Left renal cortex interstitium (tissue), 4 donors: Measurements from ENCODE around the gene TTC7B. TPM values are rescaled to one million over a fixed set of nuclear protein-coding genes. Genes with fewer than 3 reads are reported as not detected.
A peak's percentile ranks its signal among the peaks of the same experiment; 100 is the strongest.

Experiments used
- DNase-seq, 4 donors: peaks; one replicate each; pipeline ENCODE4 v3.0.0-alpha.2; 2013; ENCODE audit warnings: low read depth in 4 of 4, low spot score in 2 of 4, missing footprints in 1 of 4
- polyA plus RNA-seq, 4 donors: library from polyadenylated mRNA; unstranded; fragments of 120-200 nt; gene quantifications; one replicate each; pipeline ENCODE4 v1.2.1, GENCODE V29; 2013; ENCODE audit not compliant: insufficient read length in 4 of 4

Gene TTC7B
- polyA plus RNA-seq, 4 donors = 42.1 to 52.1 (median 45.3) TPM

DNA sequence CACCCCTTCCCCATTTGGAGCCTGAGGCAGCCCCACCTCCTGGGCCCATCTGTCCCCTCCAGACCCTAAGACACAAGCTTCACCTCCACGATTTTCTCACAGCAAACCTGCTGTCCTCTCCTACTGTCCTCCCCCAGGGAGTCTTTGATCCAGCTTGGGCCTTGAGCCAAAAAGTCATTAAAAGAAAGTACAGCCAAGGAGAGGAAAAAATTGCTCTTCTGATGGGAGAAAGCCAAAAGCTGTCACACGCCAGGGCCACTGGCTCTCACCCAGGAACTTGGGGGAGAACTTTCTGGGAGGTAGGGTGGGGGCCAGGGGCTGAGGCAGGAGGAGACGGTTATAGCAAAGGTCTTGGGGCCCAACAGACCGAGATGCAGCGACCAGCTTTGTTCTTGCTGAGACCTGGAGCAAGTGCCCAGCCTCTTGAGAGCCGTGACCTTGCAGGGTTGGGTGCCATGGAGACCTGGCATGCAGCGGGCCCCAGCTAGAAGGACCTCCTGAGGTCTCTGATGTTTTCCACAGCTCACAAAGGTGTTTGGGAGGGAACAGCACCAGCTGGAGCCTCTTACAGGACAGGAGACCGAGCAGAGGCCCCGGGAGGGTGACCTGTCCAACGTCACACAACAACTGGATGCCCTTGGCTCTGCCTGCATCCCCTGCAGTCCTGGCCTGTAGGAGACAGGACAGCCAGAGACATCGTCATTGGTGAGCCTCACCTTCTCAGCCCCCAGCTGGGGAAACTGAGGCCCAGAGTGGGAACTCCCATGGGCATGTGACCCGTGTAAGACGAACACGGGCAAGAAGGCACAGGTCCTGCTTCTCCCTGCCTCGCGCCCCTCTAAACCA, 294.9 kb downstream of the TTC7B start:
- no peak for DNase-seq

DNA sequence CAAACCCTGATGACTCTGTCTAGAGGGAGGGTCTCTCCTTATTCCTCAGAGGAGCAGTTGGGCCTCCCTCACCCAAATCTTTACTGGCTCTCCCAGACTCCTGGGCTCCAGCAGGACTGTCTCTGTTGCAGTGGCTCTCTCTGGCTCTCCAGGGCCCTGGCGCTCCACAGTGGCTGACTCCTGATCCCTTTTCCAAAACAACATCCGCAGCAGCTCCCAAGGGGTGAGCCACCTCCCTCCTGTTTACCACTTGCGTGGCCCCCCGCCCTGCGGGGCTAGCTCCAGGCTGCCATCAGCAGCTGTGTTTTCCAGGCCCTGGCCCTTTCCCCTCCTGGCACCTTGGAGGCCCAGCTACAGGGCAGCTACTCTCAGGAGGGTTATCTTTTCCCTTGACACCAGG, 295.9 kb downstream of the TTC7B start:
- DNase-seq = no peak

DNA sequence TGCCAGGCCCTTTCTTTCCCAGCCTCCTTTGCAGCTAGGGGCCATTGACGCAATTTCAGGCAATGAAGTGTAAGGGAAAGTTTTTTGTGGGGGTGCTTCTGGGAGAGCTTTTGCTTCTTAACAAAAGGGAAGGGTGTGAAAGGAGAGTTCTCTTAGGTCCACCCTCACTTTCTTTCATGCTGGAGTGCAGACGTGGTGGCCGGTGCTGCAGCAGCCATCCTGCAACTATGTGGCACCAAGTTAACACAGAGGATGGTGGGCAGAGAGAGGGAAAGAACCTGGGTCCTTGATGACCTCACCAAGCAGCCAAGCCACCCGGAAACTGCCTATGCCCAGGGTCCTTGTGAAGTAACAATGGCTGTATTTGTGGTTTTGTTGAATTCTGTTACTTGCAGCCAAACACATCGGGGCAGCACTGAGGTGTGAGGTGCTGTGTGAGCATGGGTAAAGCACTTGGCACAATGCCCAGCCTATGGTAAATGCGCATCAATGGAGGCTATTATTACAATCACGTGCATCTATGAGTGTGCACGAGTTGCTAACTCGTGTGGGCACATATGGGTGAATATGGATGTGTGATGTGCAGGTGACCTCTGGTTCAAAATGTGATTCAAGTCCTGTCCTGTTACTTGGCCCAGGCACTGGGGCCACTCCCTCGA, 296.8 kb downstream of the TTC7B start:
- DNase-seq = no peak

DNA sequence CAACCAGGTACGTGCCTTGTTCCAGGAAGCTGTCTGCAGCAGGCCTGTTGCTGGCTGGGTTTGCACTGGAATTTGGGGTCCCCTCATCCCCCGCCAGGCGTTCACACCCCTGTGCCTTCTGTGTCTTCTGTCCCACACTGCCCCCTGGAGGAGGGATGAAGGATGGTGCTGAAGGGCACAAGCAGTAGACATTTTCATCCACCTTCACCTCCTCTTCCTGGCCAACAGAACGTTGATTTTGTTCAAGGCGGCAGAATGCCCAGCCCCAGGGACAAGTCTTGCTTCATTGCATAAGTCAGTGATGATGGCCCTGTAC, 297.3 kb downstream of the TTC7B start:
- no peak for DNase-seq

DNA sequence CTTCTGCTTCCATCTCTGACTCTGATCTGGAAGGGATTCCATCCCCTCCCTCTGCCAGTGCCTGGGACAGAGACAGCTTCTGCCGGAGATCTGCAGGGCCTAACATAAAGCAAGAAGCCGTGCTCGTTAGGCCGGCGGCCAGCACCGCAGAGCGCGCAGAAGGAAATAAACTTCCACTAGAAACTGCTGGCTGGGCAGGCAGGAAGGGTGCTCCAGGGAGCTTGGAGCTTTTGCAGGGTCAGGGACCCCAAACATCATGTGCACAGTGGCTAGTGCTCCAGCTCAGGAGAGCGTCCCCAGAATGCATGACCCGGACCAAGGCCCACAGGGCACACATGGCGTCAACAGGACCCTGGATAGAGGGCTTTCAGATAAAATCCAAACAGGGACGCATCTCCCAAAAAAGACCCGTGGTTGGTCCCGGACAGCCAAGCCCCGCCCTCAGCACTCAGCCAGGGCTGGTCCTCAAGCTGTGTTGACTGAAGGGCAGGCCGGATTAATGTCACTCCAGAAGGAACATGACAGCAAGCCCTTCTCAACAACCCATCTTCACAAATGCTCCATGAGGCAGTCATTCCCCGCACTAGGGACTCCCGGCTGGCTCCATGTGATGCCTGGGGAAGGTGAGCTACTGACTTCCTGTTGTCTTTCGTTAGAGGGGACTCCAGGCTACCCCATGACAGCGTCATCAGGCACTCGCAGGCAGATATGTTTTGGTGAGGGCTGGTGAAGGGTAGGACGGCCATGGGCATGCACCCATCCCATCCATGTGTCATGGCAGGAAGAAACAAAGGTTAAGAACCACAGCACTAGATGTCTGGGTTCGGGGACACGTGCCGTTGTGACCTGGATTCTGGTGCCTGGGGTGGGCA, 297.9 kb downstream of the TTC7B start:
- DNase-seq = no peak

DNA sequence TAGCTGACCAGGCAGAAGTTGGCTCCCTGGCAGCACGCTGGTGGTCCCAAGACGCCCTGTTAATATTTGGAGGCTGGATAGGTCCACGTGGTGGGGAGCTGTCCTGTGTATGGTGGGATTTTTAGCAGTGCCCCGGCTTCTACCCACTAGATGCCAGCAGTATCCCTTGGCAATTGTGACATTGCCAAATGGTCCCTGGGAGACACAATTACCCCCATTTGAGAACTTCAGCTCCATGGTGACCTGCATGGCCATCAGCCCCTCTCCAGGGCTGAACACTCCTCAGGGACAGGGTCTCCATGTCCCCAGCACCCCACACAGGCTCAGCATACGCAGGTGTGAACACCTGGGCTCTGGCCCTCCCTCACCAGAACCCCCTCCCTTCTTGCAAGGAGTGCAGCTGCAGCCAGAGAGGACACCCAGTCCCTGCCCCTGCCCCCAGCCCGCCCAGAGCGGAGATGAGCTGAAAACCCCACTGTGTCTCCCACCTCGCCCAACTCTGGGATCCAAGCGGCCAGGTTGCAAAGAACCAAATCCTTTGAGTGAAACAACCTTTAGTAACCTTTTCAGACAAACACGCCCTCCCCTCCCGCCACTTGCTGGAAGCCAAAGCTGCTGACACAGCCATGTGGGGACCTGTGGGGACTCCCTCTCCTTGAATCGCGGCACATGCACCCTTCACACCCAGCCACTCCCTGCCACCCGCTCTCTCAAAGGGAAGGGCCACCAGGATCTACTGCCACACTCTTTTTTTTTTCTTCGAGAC, 299.0 kb downstream of the TTC7B start:
- DNase-seq = no peak

DNA sequence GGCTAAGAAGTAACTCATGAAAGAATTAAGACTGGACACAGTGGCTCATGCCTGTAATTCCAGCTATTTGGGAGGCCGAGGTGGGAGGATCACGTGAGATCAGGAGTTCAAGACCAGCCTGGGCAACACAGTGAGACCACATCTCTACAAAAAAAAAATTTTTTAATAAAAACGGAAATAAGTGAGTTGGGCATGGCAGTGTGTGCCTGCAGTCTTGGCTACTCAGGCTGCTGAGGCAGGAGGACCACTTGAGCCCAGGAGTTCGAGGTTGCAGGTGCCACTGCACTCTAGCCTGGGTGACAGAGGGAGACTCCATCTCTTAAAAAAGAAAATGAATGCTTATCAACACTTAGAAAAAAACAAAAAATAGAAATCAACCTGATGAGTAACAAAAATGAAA, 301.7 kb downstream of the TTC7B start:
- DNase-seq = no peak

DNA sequence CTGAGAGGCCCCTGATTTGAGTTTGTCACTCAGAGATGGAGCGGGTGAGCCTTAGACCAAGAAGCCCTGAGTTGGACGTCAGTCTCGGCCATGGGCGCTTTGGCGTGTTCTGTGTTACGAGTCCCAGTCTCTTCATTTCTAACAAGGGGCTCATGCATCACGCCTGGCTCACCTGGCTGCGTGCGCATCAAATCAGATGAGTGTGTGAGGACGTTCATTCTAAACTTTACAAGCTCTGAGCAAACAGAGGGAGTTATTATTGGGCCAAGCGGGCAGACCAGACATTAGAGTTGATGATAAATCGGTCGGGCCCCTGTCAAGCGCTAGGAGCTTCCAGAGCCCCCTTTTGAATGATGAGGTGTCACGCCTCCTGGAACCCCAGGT, 302.2 kb downstream of the TTC7B start:
- no peak for DNase-seq

DNA sequence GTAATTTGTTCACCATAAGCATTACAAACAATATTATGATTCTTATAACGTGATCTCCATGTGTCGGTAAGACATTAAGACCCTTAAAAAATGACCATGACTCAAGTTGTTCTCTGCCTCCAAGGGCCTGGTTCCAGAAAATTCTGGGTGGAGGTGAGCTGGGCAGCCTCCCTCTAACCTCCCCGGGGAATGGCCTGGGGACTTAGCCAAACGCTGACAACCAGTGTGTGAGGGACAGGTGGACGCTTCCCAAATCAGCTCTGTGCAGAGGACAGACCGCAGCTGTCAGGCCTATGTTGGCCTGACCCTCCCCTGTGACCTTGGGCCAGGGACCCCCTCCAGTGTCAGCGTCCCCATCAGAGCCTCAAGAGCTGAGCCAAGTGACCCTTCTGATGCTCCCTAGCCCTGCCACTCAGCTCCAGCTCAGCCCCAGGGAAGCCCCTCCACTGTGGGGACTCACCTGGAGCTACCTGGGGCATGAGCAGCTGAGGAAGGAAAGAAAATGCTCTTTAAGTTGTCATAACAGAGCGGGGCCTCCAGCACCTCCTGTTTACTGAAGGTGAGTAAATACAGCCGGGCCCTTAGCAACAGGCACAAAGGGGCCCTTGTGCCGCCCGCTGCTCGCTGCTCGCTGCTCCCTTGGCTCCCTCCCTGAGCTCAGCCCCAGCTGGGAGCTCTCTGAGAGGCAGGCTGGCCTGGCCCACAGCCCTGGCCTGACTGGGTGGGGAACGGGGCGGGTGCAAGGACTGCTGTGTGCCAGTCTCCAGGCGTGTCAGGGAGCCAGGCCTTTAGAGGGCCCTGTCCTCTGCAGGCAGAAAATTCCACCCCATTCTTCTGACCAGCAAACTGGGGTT, 302.8 kb downstream of the TTC7B start:
- no peak for DNase-seq

DNA sequence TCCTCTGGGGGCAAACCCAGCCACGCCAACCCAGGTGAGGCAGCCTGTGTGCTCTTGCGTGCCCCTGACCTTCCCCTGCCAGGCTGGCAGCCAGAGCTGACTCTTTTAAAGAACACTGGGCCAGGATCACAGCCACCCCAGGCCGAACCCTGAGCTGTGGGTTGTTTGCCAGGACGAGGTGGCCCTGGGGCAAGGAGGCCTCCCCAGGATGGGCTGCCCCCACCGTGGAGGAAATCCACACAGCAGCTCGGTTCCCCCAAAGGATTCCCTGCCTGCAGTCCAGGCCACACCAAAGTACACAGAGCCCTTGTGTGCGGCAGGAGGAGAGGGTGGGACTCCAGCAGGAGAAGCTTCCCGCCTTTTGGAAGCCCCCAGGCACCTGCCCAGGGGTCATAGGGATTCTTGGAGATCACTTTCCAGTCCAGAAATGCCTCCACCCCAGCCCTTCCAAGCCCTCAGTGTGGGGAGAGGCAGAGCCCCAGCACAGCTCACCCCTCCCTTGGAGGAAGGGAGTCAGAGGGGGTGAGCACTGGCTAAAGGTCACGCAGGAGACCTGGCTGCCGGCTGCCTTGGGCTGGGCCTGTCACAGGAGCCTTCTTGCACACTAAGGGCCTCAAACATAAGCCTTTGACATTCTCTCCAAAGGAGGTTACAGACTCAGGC, 303.8 kb downstream of the TTC7B start:
- DNase-seq = no peak

DNA sequence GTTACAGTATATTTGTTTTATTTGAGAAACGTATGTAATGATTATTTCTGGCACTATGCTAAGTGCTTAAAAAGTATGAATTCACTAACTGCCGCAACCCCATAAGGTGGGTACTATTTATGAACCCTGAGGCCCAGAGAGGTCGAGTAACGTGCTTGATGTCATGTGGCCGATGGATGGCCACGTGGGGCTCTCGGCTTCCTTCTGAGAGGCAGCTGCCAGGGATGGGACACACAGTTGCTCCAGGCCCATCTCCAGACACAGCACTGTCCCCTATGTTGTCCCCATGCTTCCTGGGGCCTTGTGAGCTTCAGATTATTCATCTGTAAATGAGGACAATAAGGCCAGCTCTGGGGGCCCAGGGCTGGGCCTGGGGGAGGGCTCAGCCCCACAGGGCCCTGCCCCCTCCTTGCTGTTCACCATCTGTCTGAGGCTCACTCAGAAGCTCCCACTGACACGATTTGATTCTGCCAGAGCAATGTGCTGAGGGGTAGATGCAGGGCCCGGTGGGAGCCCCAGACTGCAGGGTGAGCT, 304.4 kb downstream of the TTC7B start:
- no peak for DNase-seq

DNA sequence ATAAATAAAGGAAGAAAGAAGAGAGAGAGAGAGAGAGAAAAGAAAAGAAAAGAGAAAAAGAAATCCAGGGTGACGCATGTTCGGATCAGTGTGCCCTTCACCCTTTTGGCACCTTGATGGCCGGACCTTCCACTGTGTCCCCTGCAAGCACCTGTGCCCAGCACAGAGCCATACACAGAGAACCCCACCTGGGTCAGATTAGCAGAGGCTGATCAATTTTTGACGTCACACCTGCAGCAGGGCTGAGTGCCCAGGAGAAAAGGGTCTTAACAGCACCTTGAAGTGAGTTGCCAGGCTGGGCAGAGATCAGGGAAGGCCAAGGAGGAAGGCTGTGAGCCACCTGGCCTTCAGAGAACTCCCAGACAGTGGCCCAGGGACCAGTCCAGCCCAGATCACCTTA, 305.0 kb downstream of the TTC7B start:
- DNase-seq = no peak

DNA sequence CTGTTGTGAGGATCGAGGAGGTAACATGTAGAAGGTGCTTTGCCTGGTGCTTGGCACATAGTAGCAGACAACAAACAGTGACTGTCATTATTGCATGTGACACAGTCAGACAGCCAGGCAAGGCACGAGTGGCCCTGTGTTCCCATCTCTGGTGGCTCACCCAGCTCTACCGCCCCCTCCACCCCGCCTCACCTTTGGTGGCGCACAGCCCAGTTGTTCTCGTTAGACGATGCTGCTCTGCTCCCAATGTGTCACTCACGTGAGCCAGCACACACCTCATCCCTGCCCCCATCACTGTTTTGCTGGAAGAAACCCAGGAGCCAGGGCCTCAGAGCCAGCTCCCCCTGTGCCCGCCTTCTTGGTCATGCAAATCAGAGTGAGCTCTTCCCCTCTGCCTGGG, 306.1 kb downstream of the TTC7B start:
- no peak for DNase-seq

DNA sequence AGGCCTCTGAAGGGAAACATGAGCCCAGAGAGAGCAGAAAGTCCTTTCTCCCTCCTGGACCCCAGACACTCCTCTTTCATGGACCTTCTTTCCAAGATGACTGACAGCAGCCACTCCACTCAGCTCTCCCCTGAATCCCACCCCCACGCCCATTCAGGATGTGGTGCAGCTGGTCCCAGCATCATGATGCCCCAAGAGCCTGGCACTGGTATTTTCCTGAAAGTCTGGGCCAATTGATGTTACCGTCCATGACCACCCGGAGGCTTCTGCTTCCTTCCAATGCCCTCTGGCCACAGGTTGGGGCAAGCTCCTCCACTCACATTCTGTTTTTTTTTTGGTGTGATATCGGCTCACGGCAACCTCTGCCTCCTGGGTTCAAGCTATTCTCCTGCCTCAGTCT, 306.8 kb downstream of the TTC7B start:
- no peak for DNase-seq

DNA sequence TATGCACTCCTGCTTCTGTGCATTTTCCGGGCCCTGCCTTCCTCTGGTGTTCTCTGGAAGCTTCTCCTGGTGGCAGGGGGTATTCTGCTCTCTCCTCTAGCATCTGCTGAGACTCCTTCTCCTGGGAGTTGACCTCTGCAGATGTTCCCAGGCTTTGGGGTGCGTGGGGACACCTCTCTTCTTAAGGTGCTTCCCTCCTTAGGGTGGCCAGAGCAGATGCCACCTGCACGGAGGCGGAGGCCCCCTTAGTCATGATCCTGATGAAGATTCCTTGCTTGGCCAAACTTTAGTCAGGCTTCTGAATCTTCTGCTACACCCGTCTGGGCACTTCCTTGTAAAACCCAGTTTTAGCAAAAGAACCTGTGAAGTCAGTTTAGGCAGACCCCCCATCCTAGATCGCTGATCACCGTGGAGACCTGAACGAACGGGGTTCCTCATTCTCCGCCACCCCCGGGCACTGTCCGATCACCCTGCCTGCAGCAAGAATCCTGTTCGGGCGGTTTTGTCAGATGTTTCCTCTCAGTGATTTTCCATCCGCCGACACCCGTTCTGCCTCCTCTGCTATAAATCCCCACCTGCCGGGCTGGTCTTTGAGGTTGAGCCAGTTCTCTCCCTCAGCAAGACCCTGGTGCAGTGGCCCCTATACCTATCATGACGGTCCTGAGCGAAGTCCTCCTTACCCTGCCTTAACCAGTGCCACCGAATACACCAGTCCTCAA, 307.5 kb downstream of the TTC7B start:
- DNase-seq = peak in 1 of 4 donors; percentile 48

DNA sequence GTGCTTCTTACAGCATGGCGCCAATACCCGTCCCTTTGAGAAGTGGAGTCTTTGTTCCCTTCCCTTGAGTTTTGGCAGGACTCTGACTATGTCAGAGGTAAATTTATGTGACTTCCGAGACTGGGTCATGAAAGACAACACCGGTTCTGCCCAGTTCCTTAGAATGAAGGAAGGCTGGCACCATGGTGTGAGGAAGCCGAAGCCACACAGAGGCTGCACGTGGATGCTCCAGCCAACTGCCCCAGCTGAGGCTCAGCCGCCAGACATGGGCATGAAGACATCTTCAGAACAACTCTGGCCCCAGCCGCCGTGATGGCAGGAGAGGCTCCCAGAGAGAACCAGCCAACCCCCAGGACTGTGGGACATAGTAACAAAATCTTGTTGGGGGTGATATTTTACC, 308.2 kb downstream of the TTC7B start:
- no peak for DNase-seq

DNA sequence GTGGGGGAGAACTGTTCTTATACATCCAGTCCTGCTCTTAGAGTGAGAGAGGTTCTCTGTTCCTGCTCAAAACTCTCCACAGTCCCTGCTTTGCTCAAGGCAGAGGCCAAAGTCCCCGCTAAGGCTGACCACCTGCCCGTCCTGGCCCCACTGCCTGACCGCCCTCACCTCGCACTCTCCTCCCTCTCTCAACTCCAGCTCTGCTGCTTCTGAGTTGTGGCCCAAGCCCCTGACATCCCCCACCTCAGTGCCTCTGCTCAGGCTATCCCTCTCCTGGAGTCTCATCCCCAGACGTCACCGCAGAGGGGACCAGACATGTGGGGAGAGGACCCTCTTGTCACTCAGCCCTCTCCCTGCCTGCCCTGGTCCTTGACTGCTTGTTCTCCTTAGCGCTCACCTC, 308.8 kb downstream of the TTC7B start:
- DNase-seq = no peak

DNA sequence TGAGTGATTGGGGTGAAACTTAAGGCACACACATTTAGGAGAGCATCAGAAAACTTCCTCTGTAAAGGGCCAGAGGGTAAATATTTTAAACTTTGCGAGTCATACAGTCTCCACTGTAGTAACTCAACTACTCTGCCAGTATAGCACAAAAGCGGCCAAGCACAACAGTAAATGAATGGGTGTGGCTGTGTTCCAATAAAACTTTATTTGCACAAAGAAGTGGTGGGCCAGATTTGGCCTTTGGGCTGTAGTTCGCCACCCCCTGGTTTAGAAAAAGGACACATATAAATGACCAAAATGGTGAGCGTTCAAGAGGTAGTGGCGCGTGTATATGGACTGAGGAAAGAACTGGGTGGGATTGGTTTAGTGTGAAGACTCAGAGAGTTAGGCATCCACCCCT, 309.5 kb downstream of the TTC7B start:
- DNase-seq = no peak
